Peyer's patch (tissue), 4 donors: ENCODE data around the gene LRRC8C.

Experiments used
- POLR2A ChIP-seq, 2 donors: fragments of 450-650 bp; IDR thresholded peaks; one replicate each; pipeline ENCODE4 v1.5.1; 2017; ENCODE audit warnings: antibody characterized with exemption in 2 of 2, mild to moderate bottlenecking in 2 of 2, moderate library complexity in 2 of 2
- TF ChIP-seq, protein P1 (sequence below), 6 experiments: fragments of 450-650 bp in 4 of 6; fragments of 200-600 bp in 2 of 6; sonication (generic) in 1 of 6; IDR thresholded peaks; one replicate each; pipeline ENCODE4 v1.5.1; 2017 to 2019; ENCODE audit warnings: antibody characterized with exemption in 6 of 6, mild to moderate bottlenecking in 3 of 6, moderate library complexity in 1 of 6

DNA sequence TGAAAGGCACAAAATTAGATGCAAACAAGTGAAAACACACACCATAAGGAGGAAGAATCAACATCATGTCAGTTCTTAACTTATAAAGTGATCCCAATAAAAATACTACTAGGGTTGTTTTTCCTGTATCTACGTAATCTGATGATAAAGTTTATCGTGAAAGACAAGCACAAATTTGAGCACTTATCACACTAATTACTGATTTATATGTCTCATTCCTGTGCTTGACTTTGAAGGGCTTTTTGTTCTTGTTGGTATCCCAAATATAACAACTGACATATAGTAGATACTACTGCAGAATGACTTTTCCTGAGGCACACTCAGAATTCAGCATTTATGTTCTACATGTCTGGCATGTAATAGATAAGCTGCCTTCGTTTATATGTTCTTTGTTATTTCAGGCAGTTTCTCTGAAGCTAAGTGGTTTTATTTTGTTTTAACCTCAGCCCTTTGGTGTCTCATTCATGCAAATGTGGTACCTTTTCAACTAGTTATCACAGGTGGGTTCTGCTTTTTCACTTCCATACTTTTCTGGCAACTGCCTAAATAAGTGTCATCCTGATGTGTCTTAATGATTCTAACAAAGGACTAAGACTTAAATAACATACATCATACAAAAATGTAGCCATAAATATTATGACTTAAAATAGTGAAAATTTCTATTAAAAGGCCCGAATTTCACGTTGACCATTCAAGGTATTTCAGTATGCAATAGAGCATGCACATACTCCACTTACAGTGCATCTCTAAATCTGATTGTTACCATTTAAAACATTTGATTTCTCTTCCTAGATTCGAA lies 73.2 kb downstream of the LRRC8C start:
- no peak for TF ChIP-seq POLR2A (IDR thresholded peaks at IDR 0.05)
- TF ChIP-seq, protein P1, sequence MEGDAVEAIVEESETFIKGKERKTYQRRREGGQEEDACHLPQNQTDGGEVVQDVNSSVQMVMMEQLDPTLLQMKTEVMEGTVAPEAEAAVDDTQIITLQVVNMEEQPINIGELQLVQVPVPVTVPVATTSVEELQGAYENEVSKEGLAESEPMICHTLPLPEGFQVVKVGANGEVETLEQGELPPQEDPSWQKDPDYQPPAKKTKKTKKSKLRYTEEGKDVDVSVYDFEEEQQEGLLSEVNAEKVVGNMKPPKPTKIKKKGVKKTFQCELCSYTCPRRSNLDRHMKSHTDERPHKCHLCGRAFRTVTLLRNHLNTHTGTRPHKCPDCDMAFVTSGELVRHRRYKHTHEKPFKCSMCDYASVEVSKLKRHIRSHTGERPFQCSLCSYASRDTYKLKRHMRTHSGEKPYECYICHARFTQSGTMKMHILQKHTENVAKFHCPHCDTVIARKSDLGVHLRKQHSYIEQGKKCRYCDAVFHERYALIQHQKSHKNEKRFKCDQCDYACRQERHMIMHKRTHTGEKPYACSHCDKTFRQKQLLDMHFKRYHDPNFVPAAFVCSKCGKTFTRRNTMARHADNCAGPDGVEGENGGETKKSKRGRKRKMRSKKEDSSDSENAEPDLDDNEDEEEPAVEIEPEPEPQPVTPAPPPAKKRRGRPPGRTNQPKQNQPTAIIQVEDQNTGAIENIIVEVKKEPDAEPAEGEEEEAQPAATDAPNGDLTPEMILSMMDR (IDR thresholded peaks at IDR 0.05) = no peak
